NB4 (cell line): ENCODE measurements around the gene SLC31A2.

Source experiments
- DNase-seq: peaks from one replicate; pipeline ENCODE4 v3.0.0; 2010; ENCODE audit warnings: low read depth
- H3K4me3 ChIP-seq: one replicate; pipeline ENCODE4 v1.5.1; 2011; ENCODE audit warnings: mild to moderate bottlenecking, low read depth, low read length, moderate library complexity
- CTCF ChIP-seq: IDR thresholded peaks from one replicate; pipeline ENCODE4 v1.5.1; 2012; ENCODE audit warnings: low read depth, low read length
- MAX ChIP-seq: IDR thresholded peaks from 2 replicates; pipeline ENCODE4 v1.6.1; 2011; ENCODE audit warnings: low read depth, low read length
- MYC ChIP-seq: IDR thresholded peaks from 2 replicates; pipeline ENCODE4 v1.6.1; 2011; ENCODE audit warnings: low read depth, low read length
- POLR2A ChIP-seq: IDR thresholded peaks from 2 replicates; pipeline ENCODE4 v1.6.1; 2011; ENCODE audit warnings: mild to moderate bottlenecking; ENCODE audit not compliant: insufficient read length; ENCODE audit errors: extremely low read depth

Gene SLC31A2

GRCh38 chr9:113181165-113181564 lies 30.4 kb downstream of the SLC31A2 start:
- no peak overlapping the region for H3K4me3 ChIP-seq
- TF ChIP-seq MYC (no peak), CTCF (no peak), POLR2A (no peak), MAX (no peak)
- DNase-seq = no peak

- no peak for TF ChIP-seq POLR2A
- no peak for TF ChIP-seq MAX
- TF ChIP-seq MYC = no peak
- TF ChIP-seq CTCF = no peak
- no peak for DNase-seq
- H3K4me3 ChIP-seq = no peak overlapping the region
Measured at GRCh38 chr9:113183956-113184488, 33.2 kb downstream of the SLC31A2 start.

- no peak for DNase-seq
- TF ChIP-seq MAX (no peak), POLR2A (no peak), CTCF (no peak), MYC (no peak)
- H3K4me3 ChIP-seq = no peak overlapping the region
Measured at GRCh38 chr9:113184539-113184938, 33.7 kb downstream of the SLC31A2 start.

GRCh38 chr9:113185271-113185670 lies 34.5 kb downstream of the SLC31A2 start:
- DNase-seq = no peak
- H3K4me3 ChIP-seq = no peak overlapping the region
- TF ChIP-seq MYC = no peak
- no peak for TF ChIP-seq MAX
- no peak for TF ChIP-seq CTCF
- no peak for TF ChIP-seq POLR2A

GRCh38 chr9:113186137-113186755 lies 35.4 kb downstream of the SLC31A2 start:
- TF ChIP-seq CTCF (no peak), MAX (no peak), POLR2A (no peak)
- DNase-seq = no peak

More at GRCh38 chr9:113186137-113186755, 35.4 kb downstream of the SLC31A2 start:
- H3K4me3 ChIP-seq = no peak overlapping the region
